Sigmoid colon (tissue), 4 donors: ENCODE results near the gene AZIN2.

Experiments
- CTCF ChIP-seq, 4 experiments: fragments of 450-650 bp in 3 of 4; fragments of 200-600 bp in 1 of 4; IDR thresholded peaks; one replicate each; pipeline ENCODE4 v1.5.1; 2016 to 2019; ENCODE audit warnings: antibody characterized with exemption in 4 of 4, mild to moderate bottlenecking in 3 of 4, moderate library complexity in 2 of 4
- POLR2A ChIP-seq, 2 donors: fragments of 450-650 bp; IDR thresholded peaks; one replicate each; pipeline ENCODE4 v1.6.1; 2016; ENCODE audit warnings: antibody characterized with exemption in 2 of 2, mild to moderate bottlenecking in 2 of 2, moderate library complexity in 2 of 2
- POLR2AphosphoS5 ChIP-seq, 4 donors: sonication (generic); formaldehyde crosslinking; IDR thresholded peaks; one replicate each; pipeline ENCODE4 v1.6.1; 2017; ENCODE audit warnings: antibody characterized with exemption in 4 of 4

- TF ChIP-seq CTCF (IDR thresholded peaks at IDR 0.05) (no peak), POLR2A (IDR thresholded peaks at IDR 0.05) (no peak), POLR2AphosphoS5 (IDR thresholded peaks at IDR 0.05) (no peak)
These were observed 1.7 kb downstream of the AZIN2 start for GRCh38 chr1:33082575-33083108.
